Stimulated activated CD4-positive, alpha-beta T cell treated with anti-CD3 and anti-CD28 coated beads, Interleukin-12 subunit alpha, Interleukin-12 subunit beta, amount 100 ng/mL, for 24 hours (primary cell): ENCODE results near the gene MDGA2.
"Not testable (repeated sequence)": the region's sequence is repeated elsewhere in the genome, so short reads cannot be mapped to it uniquely, and the experiment has no call there.

ENCODE experiments used
- DNase-seq, 2 experiments: peaks; one replicate each; pipeline ENCODE4 v3.0.0-alpha.2; 2020; ENCODE audit warnings: low read depth in 2 of 2

MDGA2 gene

GRCh38 chr14:46920542-46920941, 754.9 kb downstream of the MDGA2 start:
- no peak for DNase-seq

GRCh38 chr14:46915539-46915938, 759.9 kb downstream of the MDGA2 start:
- DNase-seq: not testable (repeated sequence)

- DNase-seq: no peak
Observed at GRCh38 chr14:46902837-46903236, 772.6 kb downstream of the MDGA2 start.

DNA sequence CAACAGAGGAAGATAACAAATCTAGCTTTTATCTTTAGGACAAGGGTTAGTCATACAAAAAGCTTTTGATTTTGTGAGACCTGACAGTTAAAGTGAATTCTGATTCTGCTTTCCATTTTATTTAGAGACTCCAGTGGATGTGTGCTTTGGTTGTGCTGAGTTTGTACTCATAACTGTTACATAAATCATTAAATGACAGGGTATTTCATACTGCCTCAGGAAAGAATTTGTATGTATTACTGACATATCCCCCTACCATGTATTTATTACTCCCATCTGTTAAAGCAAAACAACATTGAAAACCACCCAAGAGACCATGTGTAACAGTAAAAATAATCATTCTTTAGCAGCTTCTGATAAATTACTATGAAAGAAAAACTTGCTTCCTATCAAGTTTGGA, 780.9 kb downstream of the MDGA2 start:
- no peak for DNase-seq

DNA sequence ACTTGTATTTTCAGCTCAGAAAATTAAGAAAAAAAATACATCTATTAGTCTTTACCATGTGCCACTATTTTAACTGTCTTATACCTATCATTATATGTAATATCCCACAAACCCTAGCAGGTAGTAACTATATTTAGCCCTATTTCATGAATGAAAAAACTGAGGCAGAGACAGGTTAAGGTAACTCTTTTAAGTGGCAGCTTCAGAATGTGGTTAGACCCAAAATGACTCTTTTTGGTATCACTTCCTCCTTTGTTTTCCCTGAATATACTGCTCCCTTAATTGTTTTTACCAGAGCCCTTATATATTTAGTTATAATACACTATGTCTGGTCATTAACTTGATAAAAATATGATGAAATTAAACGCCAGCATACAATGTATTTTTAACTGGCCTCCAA, 788.3 kb downstream of the MDGA2 start:
- no peak for DNase-seq

- no peak for DNase-seq
Observed at GRCh38 chr14:46885566-46885965, 789.8 kb downstream of the MDGA2 start.

GRCh38 chr14:46861753-46862152, 813.7 kb downstream of the MDGA2 start:
- no peak for DNase-seq

GRCh38 chr14:46840944-46841720, 834.3 kb downstream of the MDGA2 start:
- DNase-seq: no peak

DNA sequence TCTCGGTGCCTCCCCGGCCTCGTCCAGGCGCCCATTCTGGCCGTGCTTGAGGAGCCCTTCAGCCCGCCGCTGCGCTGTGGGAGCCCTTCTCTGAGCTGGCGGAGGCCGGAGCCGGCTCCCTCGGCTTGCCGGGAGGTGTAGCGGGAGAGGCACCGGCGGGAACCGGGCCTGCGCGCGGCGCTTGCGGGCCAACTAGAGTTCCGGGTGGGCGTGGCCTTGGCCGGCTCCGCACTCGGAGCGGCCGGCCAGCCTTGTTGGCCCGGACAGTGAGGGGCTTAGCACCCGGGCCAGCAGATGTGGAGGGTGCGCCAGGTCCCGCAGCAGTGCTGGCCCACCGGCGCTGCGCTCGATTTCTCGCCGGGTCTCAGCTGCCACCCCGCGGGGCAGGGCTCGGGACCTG, 855.1 kb downstream of the MDGA2 start:
- no peak for DNase-seq

DNA sequence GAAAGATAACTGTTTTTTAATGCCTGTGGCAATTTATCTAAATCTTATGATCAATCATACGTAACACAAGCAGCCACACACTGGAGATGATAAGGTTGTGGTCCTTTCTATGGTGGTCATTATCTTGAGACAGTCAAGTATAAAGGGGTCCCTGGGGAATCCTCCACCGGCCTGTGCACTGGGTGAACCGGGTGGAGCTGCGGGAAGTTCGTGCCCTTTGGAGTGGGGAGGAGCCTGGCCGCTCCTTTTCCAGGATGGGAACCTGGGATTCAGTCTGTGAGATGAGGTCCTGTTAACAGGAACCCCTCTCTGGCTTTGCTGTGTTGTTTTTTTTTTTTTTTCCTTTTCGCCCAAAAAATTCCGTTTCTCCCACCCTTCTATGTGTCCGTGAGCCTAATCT, 856.3 kb downstream of the MDGA2 start:
- no peak for DNase-seq

- DNase-seq: no peak
Observed at GRCh38 chr14:46818147-46818546, 857.3 kb downstream of the MDGA2 start.

DNA sequence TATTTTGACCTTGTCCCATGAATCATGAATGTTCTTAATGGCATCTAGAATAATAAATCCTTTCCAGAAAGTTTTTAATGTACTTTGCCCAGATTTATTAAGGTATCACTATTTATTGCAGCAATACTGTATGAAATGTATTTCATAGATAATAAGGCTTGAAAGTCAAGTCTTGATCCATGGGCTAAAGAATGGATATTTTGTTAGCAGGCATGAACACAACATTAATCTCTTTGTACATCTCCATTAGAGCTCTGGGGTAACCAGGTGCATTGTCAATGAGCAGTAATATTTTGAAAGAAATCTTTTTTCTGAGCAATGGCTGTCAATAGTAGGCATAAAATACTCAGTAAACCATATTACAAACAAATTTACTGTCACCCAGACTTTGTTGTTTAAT, 882.3 kb downstream of the MDGA2 start:
- no peak for DNase-seq
